Measurements from ENCODE around the gene EFR3B.

Gene EFR3B

GRCh38 chr2:25197336-25198208 lies 155.7 kb downstream of the EFR3B start:
- DNase-seq, result no peak

GRCh38 chr2:25198209-25198525 lies 156.3 kb downstream of the EFR3B start:
- DNase-seq, result no peak

DNA sequence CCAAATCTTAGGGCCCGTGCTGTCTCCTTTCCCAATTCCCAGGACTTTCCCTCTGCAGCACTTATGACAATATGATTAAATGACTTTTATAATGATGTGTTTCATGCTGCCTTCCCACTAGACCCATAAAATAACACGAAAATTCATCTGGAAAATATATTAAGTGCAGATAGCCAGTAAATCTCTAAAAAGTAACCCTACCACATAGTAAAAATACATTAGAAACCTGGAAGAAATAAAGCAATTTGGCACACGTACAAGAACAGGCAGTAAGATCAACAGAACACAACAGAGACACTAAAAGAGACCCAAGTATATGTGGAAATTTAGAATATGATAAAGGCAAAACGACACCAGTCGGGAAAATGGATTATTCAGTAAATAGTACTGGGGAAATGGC lies 156.7 kb downstream of the EFR3B start:
- DNase-seq, result no peak

GRCh38 chr2:25201265-25201664 lies 159.4 kb downstream of the EFR3B start:
- DNase-seq, result no peak

DNA sequence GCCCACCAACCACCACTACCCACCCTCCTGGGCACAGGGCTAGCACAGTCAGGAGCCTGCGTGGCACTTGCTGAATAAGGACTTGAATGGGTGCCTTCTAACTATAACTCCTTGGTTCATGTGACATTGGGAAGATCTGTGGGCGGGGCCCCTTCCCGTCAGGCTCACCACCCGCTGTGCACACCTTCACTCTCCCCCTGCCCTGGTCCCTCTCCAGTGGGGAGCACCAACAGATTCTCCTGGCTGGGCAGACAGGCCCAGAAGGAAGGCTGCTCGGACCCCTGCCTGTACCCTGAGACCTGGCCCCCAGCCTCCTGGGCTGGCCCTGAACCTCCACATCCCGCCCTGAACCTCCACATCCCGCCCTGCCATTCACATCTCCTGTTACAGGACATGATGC lies 159.9 kb downstream of the EFR3B start:
- DNase-seq, result no peak

- no peak for DNase-seq
Measured at GRCh38 chr2:25202275-25202674, 160.4 kb downstream of the EFR3B start.

- no peak for DNase-seq
Measured at GRCh38 chr2:25204190-25204838, 162.4 kb downstream of the EFR3B start.

DNA sequence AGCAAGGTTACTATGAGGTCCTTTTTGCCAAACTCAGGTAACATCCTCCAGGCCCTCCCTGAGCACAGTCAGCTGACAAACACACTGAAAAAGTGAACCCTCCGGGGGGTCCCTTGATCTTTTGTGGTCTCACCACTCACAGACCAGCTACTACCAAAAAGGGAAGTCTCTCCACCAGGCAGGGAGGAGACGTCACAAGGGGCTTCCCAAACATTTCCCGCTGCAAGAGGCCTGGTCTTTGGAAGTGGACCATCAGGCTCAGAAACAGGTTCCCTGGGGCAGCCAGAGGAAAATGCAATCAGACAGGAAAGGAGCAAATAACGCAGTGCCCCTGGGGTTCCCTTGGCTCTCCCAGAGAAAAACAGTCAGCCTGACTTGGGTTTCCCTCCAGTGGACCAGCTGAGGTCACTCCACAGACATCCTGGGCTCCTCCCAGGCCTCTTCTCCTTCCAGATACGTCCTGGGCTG lies 165.2 kb downstream of the EFR3B start:
- no peak for DNase-seq

Measured in NCI-H187 treated with DMSO at 0.1 percent for 48 hours (cell line).